ENCODE results near the gene NR3C2.

GRCh38 chr4:148448141-148448540 is 5.9 kb upstream of the NR3C2 start:
- TF ChIP-seq CTCF (IDR thresholded peaks at IDR 0.05) (no peak), POLR2AphosphoS5 (IDR thresholded peaks at IDR 0.05; ENCODE audit: low read depth, low read length) (no peak), REST (IDR thresholded peaks at IDR 0.05; ENCODE audit: insufficient read depth in 1 of 2, low read depth in 2 of 2, low read length in 1 of 2) (no peak), TCF7L2 (IDR thresholded peaks at IDR 0.05; ENCODE audit: low read depth, low read length) (no peak), SIN3A (IDR thresholded peaks at IDR 0.05; ENCODE audit: borderline replicate concordance, insufficient read depth, low read depth, low read length) (no peak)

Measured in Panc1 (cell line).